ENCODE measurements around the gene IQUB.
"Not testable (repeated sequence)": the region's sequence is repeated elsewhere in the genome, so short reads cannot be mapped to it uniquely, and the experiment has no call there.

Gene IQUB

DNA sequence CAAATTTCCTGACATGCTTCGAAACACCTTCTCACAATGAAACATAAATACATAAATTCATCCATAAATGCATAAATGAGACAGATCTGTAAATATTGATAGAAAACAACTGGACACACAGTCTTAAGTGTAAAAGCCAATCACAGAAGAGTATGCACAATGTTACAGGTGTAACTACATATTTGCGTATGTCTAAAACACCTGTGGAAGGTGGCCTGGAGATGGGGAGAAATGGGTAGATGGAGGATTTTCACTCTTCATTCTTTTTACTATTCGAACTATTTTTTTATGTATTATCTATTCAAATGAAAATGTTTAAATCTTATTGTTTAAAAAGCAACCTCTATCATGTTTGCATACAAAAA, 860 bp downstream of the IQUB start:
- H3K4me3 ChIP-seq (ENCODE audit: low read length): peak overlapping the region; percentile 80
- DNase-seq (ENCODE audit: low read depth): no peak
- TF ChIP-seq, protein P1, sequence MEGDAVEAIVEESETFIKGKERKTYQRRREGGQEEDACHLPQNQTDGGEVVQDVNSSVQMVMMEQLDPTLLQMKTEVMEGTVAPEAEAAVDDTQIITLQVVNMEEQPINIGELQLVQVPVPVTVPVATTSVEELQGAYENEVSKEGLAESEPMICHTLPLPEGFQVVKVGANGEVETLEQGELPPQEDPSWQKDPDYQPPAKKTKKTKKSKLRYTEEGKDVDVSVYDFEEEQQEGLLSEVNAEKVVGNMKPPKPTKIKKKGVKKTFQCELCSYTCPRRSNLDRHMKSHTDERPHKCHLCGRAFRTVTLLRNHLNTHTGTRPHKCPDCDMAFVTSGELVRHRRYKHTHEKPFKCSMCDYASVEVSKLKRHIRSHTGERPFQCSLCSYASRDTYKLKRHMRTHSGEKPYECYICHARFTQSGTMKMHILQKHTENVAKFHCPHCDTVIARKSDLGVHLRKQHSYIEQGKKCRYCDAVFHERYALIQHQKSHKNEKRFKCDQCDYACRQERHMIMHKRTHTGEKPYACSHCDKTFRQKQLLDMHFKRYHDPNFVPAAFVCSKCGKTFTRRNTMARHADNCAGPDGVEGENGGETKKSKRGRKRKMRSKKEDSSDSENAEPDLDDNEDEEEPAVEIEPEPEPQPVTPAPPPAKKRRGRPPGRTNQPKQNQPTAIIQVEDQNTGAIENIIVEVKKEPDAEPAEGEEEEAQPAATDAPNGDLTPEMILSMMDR (conservative IDR thresholded peaks at IDR 0.05; ENCODE audit: low read depth, low read length): no peak

DNA sequence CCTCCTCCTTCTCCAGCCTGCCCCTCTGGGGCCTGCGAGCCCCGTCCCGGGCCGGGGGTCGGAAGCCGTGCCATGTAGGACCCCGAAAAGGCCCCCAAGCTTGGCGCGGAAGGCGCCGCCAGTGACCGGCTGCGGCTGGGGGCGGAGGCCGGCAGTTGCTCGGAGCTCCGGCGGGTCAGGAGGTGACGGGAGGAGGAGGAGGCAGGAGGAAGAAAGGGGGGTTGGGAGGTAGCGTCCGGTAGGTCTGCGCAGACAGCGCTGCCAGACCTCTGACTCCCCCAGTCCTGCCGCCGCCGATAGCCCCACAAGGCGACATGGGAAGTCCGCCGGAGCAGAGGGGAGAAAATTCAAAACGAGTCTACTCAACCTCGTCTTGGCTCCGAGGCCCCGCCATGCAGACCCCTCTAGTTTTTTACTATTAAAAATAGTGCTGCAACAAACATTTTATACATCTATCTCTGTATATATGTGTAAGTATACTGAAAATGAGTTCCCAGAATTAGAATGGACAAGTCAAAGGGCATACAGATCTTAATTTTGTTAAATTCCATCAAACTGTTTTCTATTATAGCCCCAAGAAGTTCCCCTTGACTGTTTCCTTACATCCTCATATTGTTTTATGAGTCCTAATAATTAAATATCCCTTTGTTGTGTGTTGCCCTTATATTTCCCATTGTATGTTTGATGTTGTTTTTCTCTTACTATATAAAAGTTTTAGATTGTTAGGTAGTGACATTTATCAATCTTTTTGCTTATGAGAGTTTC, 1.4 kb downstream of the IQUB start:
- H3K4me3 ChIP-seq (ENCODE audit: low read length): peak overlapping the region; percentile 44
- not testable (repeated sequence) for DNase-seq (ENCODE audit: low read depth)

DNA sequence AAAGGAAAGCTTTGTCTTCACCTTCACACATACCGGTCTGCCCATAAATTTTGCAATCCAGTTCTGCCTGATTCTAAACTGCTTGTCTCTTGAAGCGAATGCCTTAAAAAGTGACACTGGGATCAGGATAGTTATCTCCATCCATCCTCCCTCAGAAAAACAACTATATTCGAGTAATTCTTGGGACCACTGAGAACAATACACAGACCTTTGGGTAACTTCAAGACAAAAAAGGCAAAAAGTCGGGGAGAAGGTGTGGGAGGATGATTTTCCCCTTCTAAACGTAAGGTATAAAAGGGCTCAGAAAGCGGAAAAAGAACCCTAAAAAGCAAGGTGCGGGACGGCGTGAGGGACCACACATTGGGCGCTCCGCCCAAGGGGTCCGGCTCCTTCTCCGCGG, 2.1 kb downstream of the IQUB start:
- H3K4me3 ChIP-seq (ENCODE audit: low read length): peak overlapping the region; percentile 44
- DNase-seq (ENCODE audit: low read depth): not testable (repeated sequence)

DNA sequence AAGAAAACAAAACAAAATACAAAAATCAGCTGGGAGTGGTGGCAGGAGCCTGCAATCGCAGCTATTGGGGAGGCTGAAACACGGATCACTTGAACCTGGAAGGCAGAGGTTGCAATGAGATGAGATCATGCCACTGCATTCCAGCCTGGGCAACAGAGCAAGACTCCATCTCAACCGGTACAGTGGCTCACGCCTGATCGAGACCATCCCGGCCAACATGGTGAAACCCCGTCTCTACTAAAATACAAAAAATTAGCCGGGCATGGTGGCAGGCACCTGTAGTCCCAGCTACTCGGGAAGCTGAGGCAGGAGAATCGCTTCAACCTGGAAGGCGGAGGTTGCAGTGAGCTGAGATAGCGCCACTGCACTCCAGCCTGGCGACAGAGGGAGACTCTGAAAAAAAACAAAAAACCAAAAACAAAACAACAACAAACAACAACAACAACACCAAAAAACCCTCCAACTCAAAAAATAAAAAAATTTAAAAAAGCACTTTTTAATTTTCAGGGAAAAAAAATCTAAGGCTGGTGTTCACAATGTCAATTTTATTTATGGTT, 4.3 kb downstream of the IQUB start:
- not testable (repeated sequence) for DNase-seq (ENCODE audit: low read depth); H3K4me3 ChIP-seq (ENCODE audit: low read length)

DNA sequence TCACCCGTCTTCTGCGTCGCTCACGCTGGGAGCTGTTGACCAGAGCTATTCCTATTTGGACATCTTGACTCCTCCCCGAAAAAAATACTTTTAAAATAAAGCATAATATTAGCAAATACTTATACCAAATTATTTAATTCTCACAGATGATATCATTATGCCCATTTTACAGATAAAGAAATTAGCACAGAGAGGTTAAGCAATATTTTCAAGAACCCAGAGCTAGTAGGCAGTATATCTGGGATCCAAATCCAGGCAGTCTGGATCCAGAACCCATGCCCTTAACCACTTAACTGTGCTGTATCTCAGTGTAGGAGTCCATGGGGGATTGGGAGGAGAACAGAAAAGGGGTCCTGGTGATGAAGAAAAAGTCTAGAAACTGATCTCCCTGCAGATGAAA, 6.1 kb downstream of the IQUB start:
- DNase-seq (ENCODE audit: low read depth): no peak
- H3K4me3 ChIP-seq (ENCODE audit: low read length): no peak overlapping the region
- TF ChIP-seq, protein P1 (conservative IDR thresholded peaks at IDR 0.05; ENCODE audit: low read depth, low read length): no peak

DNA sequence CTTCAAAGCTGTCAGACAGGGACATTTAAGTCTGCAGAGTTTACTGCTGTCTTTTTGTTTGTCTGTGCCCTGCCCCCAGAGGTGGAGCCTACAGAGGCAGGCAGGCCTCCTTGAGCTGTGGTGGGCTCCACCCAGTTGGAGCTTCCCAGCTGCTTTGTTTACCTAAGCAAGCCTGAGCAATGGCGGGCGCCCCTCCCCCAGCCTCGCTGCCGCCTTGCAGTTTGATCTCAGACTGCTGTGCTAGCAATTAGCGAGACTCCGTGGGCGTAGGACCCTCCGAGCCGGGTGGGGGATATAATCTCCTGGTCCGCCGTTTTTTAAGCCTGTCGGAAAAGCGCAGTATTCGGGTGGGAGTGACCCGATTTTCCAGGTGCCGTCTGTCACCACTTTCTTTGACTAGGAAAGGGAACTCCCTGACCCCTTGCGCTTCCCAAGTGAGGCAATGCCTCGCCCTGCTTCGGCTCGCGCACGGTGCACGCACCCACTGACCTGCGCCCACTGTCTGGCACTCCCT, 6.6 kb downstream of the IQUB start:
- H3K4me3 ChIP-seq (ENCODE audit: low read length); DNase-seq (ENCODE audit: low read depth): not testable (repeated sequence)

DNA sequence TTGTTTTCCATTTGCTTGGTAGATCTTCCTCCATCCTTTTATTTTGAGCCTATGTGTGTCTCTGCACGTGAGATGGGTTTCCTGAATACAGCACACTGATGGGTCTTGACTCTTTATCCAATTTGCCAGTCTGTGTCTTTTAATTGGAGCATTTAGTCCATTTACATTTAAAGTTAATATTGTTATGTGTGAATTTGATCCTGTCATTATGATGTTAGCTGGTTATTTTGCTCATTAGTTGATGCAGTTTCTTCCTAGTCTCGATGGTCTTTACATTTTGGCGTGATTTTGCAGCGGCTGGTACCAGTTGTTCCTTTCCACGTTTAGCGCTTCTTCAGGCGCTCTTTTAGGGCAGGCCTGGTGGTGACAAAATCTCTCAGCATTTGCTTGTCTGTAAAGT, 7.9 kb downstream of the IQUB start:
- not testable (repeated sequence) for H3K4me3 ChIP-seq (ENCODE audit: low read length); DNase-seq (ENCODE audit: low read depth)

DNA sequence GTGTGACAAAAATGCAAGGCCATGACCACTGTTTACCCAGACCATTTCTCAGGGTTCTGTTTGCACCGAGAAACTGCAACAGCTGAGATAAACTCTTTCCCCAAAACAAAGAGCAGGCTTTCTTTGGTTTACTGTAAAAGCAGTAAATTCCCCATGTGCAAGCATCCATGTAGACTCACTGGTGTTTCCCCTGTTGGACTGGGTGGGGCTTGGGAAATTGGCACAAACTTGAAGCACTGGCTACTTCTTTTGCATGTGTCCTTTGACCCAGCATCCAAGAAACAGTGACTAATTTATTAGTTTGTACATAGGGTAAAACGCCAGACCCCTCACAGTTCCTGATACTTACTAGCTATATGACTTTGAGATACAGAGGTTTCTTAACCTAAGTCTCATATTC, 12.3 kb downstream of the IQUB start:
- no peak overlapping the region for H3K4me3 ChIP-seq (ENCODE audit: low read length)
- peak; percentile 31 for DNase-seq (ENCODE audit: low read depth)
- TF ChIP-seq, protein P1 (conservative IDR thresholded peaks at IDR 0.05; ENCODE audit: low read depth, low read length): no peak

DNA sequence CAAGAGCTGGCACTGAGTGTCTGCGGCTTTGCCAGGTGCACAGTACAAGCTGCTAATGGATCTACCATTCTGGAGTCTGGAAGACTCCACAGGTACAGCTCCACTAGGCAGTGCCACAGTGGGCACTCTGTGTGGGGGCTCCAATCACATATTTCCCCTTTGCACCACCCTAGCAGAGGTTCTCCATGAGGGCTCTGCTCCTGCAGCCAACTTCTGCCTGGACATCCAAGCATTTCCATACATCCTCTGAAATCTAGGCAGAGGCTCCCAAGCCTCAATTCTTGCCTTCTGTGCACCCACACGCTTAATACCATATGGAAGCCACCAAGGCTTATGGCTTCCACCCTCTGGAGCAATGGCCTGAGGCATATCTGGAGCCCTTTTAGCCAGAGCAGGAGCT, 29.2 kb downstream of the IQUB start:
- H3K4me3 ChIP-seq (ENCODE audit: low read length): no peak overlapping the region
- DNase-seq (ENCODE audit: low read depth): no peak
- TF ChIP-seq, protein P1 (conservative IDR thresholded peaks at IDR 0.05; ENCODE audit: low read depth, low read length): no peak

DNA sequence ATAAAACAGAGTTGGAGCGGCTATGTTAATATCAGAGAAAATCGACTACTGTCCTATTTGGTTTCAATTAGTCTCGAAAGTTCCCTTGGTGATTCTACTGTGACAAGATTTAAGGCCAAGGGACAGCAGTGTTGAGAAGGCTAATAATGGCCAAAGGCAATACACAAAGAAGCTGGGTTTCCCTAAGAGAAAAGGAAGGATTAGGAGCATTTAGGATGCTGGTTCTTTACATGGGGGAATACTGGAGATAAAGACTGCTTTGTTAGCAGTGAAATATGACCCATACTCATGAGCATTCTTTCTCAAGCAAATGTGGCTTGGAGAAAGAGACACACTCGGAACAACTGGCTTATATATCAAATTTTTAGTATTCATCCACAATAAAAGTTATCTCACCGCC, 32.2 kb downstream of the IQUB start:
- DNase-seq (ENCODE audit: low read depth): no peak
- no peak overlapping the region for H3K4me3 ChIP-seq (ENCODE audit: low read length)
- TF ChIP-seq, protein P1 (conservative IDR thresholded peaks at IDR 0.05; ENCODE audit: low read depth, low read length): no peak

All from retinal pigment epithelial cell (primary cell).